ENCODE results near the gene PCDHGA1.
"Not testable (repeated sequence)": the region's sequence is repeated elsewhere in the genome, so short reads cannot be mapped to it uniquely, and the experiment has no call there.

Gene PCDHGA1

DNA sequence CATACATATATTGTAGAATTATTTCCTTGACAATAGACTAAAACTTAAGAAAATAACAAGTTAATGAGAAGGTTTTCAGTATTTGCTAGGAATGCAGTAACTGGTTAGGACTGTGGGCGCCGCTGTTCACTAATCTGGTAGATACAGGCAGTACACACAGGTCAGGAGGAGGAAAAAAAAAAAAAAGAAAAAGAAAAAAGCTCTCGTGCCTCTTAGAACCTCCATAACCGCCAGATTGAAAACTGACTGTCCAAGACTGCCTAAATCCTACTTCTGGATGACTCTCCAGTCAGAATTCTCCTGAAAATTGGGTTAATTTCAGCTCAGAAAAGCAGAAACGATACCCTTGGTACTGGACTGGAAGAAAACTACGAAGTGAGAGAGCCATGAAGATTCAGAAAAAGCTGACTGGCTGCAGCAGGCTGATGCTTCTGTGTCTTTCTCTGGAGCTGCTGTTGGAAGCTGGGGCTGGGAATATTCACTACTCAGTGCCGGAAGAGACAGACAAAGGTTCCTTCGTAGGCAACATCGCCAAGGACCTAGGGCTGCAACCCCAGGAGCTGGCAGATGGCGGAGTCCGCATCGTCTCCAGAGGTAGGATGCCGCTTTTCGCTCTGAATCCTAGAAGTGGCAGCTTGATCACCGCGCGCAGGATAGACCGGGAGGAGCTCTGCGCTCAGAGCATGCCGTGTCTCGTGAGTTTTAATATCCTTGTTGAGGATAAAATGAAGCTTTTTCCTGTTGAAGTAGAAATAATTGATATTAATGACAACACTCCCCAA lies at the start of gene PCDHGA1:
Gene PCDHGA1 (plus strand): TSS at position 216 of the 782 bp plus-strand sequence.
- no peak for DNase-seq

DNA sequence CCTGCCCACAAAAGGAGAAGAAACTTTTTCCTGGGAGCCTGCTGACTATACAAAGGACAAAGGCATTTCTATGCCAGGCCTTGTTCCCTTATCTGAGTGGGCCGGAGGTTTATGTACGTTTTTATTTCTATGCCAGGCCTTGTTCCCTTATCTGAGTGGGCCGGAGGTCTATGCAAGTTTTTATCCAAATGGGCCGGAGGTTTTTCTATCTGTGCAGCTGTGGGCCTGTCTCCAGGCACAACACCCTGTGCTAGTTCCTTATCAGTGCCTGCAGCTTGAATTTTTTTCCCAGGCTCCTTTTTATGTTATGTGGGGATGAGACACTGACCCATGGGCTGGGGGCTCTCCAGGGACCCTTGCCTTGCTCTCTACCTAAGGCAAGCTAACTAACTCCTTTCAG lies 31.9 kb upstream of the PCDHGA1 start:
- no peak for DNase-seq

DNA sequence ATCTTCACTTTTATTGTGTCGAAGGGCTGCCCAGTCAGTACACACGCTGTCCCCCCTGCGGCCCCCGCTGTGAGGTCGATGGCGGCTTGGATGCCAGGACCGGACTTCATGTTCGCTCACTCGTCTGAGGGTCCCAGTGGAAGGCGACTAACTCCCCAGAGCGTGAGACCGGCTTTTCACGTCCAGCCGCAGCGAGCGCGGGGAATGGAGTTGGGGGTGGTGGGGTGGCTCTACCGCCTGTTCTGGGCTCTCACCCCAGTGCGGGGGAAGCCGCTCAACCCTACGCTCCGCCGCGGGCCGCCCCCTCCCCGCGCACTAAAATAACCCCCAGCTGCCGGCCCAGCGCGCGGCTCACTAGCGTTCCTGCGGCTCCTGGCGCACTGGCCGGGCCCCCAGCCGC lies 26.6 kb upstream of the PCDHGA1 start, which contains the start of gene SLC25A2:
Gene SLC25A2 (minus strand): TSS at position 294 of the 400 bp plus-strand sequence. CDS start 184 bp downstream, at position 110.
- no peak for DNase-seq

DNA sequence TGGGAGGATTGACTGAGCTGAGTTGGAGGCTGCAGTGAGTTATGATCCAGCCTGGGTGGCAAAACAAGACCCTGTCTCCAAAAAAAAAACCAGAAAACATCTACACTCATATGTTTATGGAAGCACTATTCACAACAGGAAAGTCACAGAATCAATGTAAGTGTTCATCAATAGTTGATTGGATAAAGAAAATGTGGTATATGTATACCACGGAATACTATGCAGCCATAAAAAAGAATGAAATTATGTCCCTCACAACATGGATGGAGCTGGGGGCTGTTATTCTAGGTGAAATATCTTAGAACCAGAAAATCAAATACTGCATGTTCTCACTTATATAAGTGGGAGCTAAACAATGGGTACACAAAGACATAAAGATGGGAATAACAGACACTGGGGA lies 23.7 kb upstream of the PCDHGA1 start:
- no peak for DNase-seq

DNA sequence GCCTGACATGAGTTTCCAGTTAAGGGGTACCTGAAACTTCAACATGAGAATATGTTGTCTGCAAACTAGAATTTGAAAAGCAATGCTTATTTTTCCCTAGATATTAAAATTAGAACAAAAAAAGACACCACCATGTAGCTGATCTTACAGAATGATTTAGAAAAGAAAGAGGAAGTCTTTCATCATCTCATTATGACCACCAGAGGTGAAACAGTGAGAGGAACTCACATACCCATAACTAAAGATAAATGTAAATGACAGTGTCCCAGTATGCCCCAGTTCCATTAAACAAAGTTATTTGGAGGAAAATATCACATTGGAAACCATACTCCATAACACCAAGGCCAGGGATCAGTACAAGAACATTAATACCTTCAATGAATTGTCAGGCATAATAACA lies 16.6 kb upstream of the PCDHGA1 start:
- DNase-seq, result no peak

GRCh38 chr5:141316963-141317362 lies 13.4 kb upstream of the PCDHGA1 start:
- not testable (repeated sequence) for DNase-seq

GRCh38 chr5:141319202-141319601 lies 11.1 kb upstream of the PCDHGA1 start:
- no peak for DNase-seq

- DNase-seq, result no peak
Observed at GRCh38 chr5:141319699-141320098, 10.6 kb upstream of the PCDHGA1 start.

- DNase-seq, result peak; percentile 90
Observed at GRCh38 chr5:141320225-141321169, 9.8 kb upstream of the PCDHGA1 start, which contains the start of gene TAF7. Gene TAF7, minus strand, starts transcription at chr5:141320784. Its CDS starts 740 bp downstream, at chr5:141320044.

GRCh38 chr5:141322261-141322660 lies 8.1 kb upstream of the PCDHGA1 start:
- no peak for DNase-seq

GRCh38 chr5:141326088-141326854 lies 4.0 kb upstream of the PCDHGA1 start:
- peak; percentile 64 for DNase-seq

DNA sequence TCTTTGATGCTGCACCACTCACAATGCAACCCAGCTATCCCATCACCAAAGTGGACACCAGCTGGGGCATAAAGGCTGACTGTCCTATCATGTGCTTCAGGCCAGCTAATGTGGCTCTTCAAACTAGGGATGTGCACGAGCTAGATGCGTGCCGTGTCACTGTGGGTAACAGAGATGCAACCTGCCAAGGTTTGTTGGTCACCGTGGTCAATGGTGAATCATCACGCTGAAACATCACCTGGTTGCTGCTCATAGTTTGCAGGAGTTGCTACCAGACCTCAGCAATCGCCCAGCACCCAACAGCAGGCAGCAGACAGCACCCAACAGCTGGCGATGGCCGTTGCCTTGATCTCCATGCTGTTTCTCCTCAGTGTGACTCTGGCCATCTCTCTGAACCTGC lies 2.1 kb upstream of the PCDHGA1 start:
- DNase-seq, result no peak

GRCh38 chr5:141332571-141332970 lies 2.3 kb downstream of the PCDHGA1 start:
- not testable (repeated sequence) for DNase-seq

GRCh38 chr5:141338538-141339306 lies 8.4 kb downstream of the PCDHGA1 start, which contains the start of gene PCDHGA2:
Gene PCDHGA2, plus strand, starts transcription at chr5:141338760.
- DNase-seq, result no peak

- not testable (repeated sequence) for DNase-seq
Observed at GRCh38 chr5:141340781-141341354, 10.6 kb downstream of the PCDHGA1 start.

DNA sequence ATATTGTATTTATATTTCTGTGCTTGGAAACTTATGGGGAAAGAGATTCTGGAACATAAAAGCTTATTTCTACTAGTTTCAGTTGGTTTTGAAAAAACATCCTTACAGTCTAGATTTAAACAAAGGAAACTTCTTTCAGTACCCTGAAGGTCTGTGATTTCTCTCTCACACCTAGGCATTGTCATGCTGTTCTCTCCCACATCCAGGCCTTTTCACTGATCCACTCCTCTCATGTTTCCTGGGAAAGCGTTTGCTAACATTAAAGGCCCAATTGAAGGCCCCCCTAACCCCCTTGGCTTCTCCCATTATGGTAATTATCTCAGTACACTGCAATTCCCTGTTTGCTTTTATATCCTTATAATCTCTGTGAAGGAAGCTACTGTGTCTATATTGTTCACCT lies 12.5 kb downstream of the PCDHGA1 start:
- no peak for DNase-seq

- DNase-seq, result no peak
Observed at GRCh38 chr5:141343242-141343952, 13.1 kb downstream of the PCDHGA1 start, which contains the start of gene PCDHGA3. Gene PCDHGA3, plus strand, starts transcription at chr5:141343829. Its CDS starts 205 bp downstream, at chr5:141344034.

DNA sequence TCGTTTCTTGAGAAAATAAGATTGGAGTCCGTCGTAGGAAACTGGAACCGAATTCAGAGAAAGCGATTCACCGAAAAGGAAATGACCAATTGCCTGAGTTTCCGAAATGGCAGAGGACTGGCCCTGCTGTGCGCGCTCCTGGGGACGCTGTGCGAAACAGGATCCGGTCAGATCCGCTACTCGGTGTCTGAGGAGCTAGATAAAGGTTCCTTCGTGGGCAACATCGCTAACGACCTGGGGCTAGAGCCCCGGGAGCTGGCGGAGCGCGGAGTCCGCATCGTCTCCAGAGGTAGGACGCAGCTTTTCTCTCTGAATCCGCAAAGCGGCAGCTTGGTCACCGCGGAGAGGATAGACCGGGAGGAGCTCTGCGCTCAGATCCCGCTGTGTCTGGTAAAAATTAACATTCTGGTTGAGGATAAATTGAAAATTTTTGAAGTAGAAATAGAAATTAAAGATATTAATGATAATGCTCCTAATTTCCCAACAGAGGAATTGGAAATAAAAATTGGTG lies 13.7 kb downstream of the PCDHGA1 start:
- DNase-seq, result no peak

DNA sequence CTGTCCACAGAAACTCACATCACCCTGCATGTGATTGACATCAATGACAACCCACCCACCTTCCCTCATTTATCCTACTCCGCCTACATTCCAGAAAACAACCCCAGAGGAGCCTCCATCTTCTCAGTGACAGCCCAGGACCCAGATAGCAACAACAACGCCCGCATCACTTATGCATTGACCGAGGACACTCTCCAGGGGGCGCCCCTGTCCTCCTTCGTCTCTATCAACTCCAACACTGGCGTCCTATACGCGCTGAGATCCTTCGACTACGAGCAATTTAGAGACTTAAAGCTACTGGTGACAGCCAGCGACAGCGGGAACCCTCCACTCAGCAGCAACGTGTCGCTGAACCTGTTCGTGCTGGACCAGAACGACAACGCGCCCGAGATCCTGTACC lies 15.0 kb downstream of the PCDHGA1 start:
- DNase-seq, result no peak

- not testable (repeated sequence) for DNase-seq
Observed at GRCh38 chr5:141346017-141346416, 15.7 kb downstream of the PCDHGA1 start.

Data from activated gamma-delta T cell treated with Interleukin-2 at 50 U/mL for 16 hours (primary cell).